ENCODE measurements around the gene BAZ2B. TPM values are rescaled to one million over a fixed set of nuclear protein-coding genes. Genes with fewer than 3 reads are reported as not detected.

The BAZ2B gene
- total and polyA plus RNA-seq, 9 of the 15 experiments (the other 6 are each of a cell fraction or from before 2014, with no cell fraction given) = 7.5 to 38.6 (median 19.8) TPM

DNA sequence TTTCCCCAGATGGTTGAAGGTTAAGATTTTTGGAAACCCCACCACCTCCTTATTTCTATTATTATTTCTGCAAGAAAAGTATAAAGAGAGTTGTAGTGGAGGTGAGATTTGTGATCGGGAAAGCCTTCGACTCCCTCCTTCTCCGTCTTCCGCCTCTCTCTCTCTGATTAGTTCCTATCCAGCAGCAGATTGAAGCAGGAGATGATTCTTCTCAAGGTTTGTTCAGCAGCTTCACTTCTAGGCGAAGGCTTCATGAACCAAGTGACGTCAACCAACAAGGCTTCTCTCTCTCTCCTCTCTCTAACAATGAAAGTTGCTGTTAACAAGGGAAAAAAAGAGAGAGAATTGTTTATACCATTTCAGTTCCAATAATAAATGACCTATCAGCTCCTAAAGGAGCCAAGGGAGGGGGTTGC lies at the start of gene BAZ2B (continued):
- TF ChIP-seq NFE2L1 (tag; IDR thresholded peaks at IDR 0.05; ENCODE audit: borderline replicate concordance, low read depth) = no peak
- no peak for TF ChIP-seq TAF15 (IDR thresholded peaks at IDR 0.05; ENCODE audit: low read depth, low read length)
- TF ChIP-seq, protein P1, sequence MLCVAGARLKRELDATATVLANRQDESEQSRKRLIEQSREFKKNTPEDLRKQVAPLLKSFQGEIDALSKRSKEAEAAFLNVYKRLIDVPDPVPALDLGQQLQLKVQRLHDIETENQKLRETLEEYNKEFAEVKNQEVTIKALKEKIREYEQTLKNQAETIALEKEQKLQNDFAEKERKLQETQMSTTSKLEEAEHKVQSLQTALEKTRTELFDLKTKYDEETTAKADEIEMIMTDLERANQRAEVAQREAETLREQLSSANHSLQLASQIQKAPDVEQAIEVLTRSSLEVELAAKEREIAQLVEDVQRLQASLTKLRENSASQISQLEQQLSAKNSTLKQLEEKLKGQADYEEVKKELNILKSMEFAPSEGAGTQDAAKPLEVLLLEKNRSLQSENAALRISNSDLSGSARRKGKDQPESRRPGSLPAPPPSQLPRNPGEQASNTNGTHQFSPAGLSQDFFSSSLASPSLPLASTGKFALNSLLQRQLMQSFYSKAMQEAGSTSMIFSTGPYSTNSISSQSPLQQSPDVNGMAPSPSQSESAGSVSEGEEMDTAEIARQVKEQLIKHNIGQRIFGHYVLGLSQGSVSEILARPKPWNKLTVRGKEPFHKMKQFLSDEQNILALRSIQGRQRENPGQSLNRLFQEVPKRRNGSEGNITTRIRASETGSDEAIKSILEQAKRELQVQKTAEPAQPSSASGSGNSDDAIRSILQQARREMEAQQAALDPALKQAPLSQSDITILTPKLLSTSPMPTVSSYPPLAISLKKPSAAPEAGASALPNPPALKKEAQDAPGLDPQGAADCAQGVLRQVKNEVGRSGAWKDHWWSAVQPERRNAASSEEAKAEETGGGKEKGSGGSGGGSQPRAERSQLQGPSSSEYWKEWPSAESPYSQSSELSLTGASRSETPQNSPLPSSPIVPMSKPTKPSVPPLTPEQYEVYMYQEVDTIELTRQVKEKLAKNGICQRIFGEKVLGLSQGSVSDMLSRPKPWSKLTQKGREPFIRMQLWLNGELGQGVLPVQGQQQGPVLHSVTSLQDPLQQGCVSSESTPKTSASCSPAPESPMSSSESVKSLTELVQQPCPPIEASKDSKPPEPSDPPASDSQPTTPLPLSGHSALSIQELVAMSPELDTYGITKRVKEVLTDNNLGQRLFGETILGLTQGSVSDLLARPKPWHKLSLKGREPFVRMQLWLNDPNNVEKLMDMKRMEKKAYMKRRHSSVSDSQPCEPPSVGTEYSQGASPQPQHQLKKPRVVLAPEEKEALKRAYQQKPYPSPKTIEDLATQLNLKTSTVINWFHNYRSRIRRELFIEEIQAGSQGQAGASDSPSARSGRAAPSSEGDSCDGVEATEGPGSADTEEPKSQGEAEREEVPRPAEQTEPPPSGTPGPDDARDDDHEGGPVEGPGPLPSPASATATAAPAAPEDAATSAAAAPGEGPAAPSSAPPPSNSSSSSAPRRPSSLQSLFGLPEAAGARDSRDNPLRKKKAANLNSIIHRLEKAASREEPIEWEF (CRISPR knock-in tag; IDR thresholded peaks at IDR 0.05) = 0 out of 2 replicates have a peak, but pooled peaks have one; percentile 59
- TF ChIP-seq, protein P2, sequence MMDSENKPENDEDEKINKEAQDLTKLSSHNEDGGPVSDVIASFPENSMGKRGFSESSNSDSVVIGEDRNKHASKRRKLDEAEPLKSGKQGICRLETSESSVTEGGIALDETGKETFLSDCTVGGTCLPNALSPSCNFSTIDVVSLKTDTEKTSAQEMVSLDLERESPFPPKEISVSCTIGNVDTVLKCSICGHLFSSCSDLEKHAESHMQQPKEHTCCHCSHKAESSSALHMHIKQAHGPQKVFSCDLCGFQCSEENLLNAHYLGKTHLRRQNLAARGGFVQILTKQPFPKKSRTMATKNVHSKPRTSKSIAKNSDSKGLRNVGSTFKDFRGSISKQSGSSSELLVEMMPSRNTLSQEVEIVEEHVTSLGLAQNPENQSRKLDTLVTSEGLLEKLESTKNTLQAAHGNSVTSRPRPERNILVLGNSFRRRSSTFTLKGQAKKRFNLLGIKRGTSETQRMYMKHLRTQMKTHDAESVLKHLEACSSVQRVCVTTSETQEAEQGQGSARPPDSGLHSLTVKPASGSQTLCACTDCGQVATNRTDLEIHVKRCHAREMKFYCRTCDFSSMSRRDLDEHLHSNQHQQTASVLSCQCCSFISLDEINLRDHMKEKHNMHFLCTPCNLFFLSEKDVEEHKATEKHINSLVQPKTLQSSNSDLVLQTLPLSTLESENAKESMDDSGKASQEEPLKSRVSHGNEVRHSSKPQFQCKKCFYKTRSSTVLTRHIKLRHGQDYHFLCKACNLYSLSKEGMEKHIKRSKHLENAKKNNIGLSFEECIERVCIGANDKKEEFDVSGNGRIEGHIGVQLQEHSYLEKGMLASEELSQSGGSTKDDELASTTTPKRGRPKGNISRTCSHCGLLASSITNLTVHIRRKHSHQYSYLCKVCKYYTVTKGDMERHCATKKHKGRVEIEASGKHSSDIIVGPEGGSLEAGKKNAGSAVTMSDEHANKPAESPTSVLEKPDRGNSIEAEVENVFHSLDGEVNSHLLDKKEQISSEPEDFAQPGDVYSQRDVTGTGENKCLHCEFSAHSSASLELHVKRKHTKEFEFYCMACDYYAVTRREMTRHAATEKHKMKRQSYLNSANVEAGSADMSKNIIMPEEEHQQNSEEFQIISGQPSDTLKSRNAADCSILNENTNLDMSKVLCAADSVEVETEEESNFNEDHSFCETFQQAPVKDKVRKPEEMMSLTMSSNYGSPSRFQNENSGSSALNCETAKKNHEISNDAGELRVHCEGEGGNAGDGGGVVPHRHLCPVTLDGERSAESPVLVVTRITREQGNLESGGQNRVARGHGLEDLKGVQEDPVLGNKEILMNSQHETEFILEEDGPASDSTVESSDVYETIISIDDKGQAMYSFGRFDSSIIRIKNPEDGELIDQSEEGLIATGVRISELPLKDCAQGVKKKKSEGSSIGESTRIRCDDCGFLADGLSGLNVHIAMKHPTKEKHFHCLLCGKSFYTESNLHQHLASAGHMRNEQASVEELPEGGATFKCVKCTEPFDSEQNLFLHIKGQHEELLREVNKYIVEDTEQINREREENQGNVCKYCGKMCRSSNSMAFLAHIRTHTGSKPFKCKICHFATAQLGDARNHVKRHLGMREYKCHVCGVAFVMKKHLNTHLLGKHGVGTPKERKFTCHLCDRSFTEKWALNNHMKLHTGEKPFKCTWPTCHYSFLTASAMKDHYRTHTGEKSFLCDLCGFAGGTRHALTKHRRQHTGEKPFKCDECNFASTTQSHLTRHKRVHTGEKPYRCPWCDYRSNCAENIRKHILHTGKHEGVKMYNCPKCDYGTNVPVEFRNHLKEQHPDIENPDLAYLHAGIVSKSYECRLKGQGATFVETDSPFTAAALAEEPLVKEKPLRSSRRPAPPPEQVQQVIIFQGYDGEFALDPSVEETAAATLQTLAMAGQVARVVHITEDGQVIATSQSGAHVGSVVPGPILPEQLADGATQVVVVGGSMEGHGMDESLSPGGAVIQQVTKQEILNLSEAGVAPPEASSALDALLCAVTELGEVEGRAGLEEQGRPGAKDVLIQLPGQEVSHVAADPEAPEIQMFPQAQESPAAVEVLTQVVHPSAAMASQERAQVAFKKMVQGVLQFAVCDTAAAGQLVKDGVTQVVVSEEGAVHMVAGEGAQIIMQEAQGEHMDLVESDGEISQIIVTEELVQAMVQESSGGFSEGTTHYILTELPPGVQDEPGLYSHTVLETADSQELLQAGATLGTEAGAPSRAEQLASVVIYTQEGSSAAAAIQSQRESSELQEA (IDR thresholded peaks at IDR 0.05; ENCODE audit: low read depth) = no peak
- TF ChIP-seq ZNF79 (CRISPR knock-in tag; IDR thresholded peaks at IDR 0.05; ENCODE audit: low read depth) = no peak
- no peak for TF ChIP-seq MXI1 (IDR thresholded peaks at IDR 0.05; ENCODE audit: low read depth, low read length)
- no peak for TF ChIP-seq PCBP2 (IDR thresholded peaks at IDR 0.05; ENCODE audit: low read depth, low read length, poor library complexity, severe bottlenecking)
- no peak for TF ChIP-seq HNRNPH1 (optimal IDR thresholded peaks at IDR 0.05; ENCODE audit: low read depth, low read length)
- TF ChIP-seq, protein P3, sequence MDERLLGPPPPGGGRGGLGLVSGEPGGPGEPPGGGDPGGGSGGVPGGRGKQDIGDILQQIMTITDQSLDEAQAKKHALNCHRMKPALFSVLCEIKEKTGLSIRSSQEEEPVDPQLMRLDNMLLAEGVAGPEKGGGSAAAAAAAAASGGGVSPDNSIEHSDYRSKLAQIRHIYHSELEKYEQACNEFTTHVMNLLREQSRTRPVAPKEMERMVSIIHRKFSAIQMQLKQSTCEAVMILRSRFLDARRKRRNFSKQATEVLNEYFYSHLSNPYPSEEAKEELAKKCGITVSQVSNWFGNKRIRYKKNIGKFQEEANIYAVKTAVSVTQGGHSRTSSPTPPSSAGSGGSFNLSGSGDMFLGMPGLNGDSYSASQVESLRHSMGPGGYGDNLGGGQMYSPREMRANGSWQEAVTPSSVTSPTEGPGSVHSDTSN (CRISPR knock-in tag; IDR thresholded peaks at IDR 0.05; ENCODE audit: low read depth) = no peak
- TF ChIP-seq, protein P3 (tag; conservative IDR thresholded peaks at IDR 0.05; ENCODE audit: low read depth) = 0 out of 2 replicates have a peak, but pooled peaks have one; percentile 28
- no peak for TF ChIP-seq RBFOX2 (IDR thresholded peaks at IDR 0.05; ENCODE audit: low read depth, low read length)

All from K562 (cell line).